SK-N-SH treated with all-trans-retinoic acid at 6 μM for 48 hours (cell line): Measurements from ENCODE around the gene IQGAP3.

Experiments
- ATAC-seq: fragments of 200-7000 bp; cut with Tn5 transposase; 3 replicates; pipeline ENCODE4 v1.9.1; 2020; ENCODE audit warnings: mild to moderate bottlenecking, moderate library complexity
- ARNTL ChIP-seq: fragments of 450-650 bp; formaldehyde crosslinking; IDR thresholded peaks from 2 replicates; pipeline ENCODE4 v1.5.0; 2020; ENCODE audit warnings: low read depth, mild to moderate bottlenecking, moderate library complexity, borderline replicate concordance
- BACH2 ChIP-seq: fragments of 250-450 bp; sonication (Bioruptor Pico); IDR thresholded peaks from 2 replicates; pipeline ENCODE4 v1.9.0; 2021; ENCODE audit warnings: mild to moderate bottlenecking, borderline replicate concordance
- CSDC2 ChIP-seq: fragments of 250-450 bp; sonication (Bioruptor Pico); IDR thresholded peaks from 2 replicates; pipeline ENCODE4 v1.5.0; 2020; ENCODE audit warnings: mild to moderate bottlenecking, moderate library complexity
- ESRRG ChIP-seq: fragments of 250-450 bp; sonication (Bioruptor Pico); IDR thresholded peaks from 2 replicates; pipeline ENCODE4 v1.6.1; 2021; ENCODE audit warnings: mild to moderate bottlenecking
- GLIS3 ChIP-seq: fragments of 250-450 bp; sonication (Bioruptor Pico); IDR thresholded peaks from 2 replicates; pipeline ENCODE4 v1.5.0; 2020; ENCODE audit warnings: mild to moderate bottlenecking, moderate library complexity
- ISL1 ChIP-seq: fragments of 250-450 bp; sonication (Bioruptor Pico); IDR thresholded peaks from 2 replicates; pipeline ENCODE4 v2.1.2; 2022; ENCODE audit warnings: mild to moderate bottlenecking, moderate library complexity
- OSR1 ChIP-seq: fragments of 250-450 bp; sonication (Bioruptor Pico); IDR thresholded peaks from 2 replicates; pipeline ENCODE4 v1.8.0; 2022; ENCODE audit warnings: moderate library complexity, mild to moderate bottlenecking, inconsistent platforms
- PPARA ChIP-seq: fragments of 250-450 bp; sonication (Bioruptor Pico); IDR thresholded peaks from 2 replicates; pipeline ENCODE4 v1.5.0; 2020; ENCODE audit warnings: mild to moderate bottlenecking, borderline replicate concordance
- RARB ChIP-seq: fragments of 250-450 bp; sonication (Bioruptor Pico); IDR thresholded peaks from 2 replicates; pipeline ENCODE4 v1.8.0; 2021; ENCODE audit warnings: mild to moderate bottlenecking, moderate library complexity
- SNAI2 ChIP-seq: fragments of 250-450 bp; sonication (Bioruptor Pico); IDR thresholded peaks from 2 replicates; pipeline ENCODE4 v1.5.0; 2020; ENCODE audit warnings: mild to moderate bottlenecking, moderate library complexity
- TCF4 ChIP-seq: fragments of 250-450 bp; sonication (Bioruptor Pico); IDR thresholded peaks from 2 replicates; pipeline ENCODE4 v1.8.0; 2021; ENCODE audit warnings: mild to moderate bottlenecking, moderate library complexity, borderline replicate concordance
- TOX ChIP-seq: fragments of 250-450 bp; sonication (Bioruptor Pico); IDR thresholded peaks from 2 replicates; pipeline ENCODE4 v1.8.0; 2021; ENCODE audit warnings: mild to moderate bottlenecking, moderate library complexity, borderline replicate concordance
- ZC3H10 ChIP-seq: fragments of 250-450 bp; sonication (Bioruptor Pico); IDR thresholded peaks from 2 replicates; pipeline ENCODE4 v1.5.1; 2021; ENCODE audit warnings: mild to moderate bottlenecking, moderate library complexity
- ZFP3 ChIP-seq: fragments of 250-450 bp; sonication (Bioruptor Pico); IDR thresholded peaks from 2 replicates; pipeline ENCODE4 v1.5.0; 2020; ENCODE audit warnings: mild to moderate bottlenecking, moderate library complexity
- ZFP30 ChIP-seq: fragments of 450-650 bp; formaldehyde crosslinking; IDR thresholded peaks from 2 replicates; pipeline ENCODE4 v1.5.0; 2022; ENCODE audit warnings: mild to moderate bottlenecking, moderate library complexity
- ZNF565 ChIP-seq: fragments of 450-650 bp; formaldehyde crosslinking; conservative IDR thresholded peaks from 2 replicates; pipeline ENCODE4 v1.5.0; 2020; ENCODE audit warnings: low read depth, mild to moderate bottlenecking, moderate library complexity
- ZNF70 ChIP-seq: fragments of 450-650 bp; formaldehyde crosslinking; IDR thresholded peaks from 2 replicates; pipeline ENCODE4 v1.5.0; 2020; ENCODE audit warnings: mild to moderate bottlenecking, moderate library complexity
- ZNF8 ChIP-seq: fragments of 450-650 bp; formaldehyde crosslinking; IDR thresholded peaks from 2 replicates; pipeline ENCODE4 v1.5.0; 2020; ENCODE audit warnings: mild to moderate bottlenecking, moderate library complexity
- TF ChIP-seq, protein P1 (sequence below): fragments of 250-450 bp; sonication (Bioruptor Pico); IDR thresholded peaks from 2 replicates; pipeline ENCODE4 v1.5.1; 2020; ENCODE audit warnings: low read depth, mild to moderate bottlenecking, moderate library complexity
- TF ChIP-seq, protein P2 (sequence below): fragments of 250-450 bp; sonication (Bioruptor Pico); IDR thresholded peaks from 2 replicates; pipeline ENCODE4 v1.8.0; 2021; ENCODE audit warnings: low read depth, mild to moderate bottlenecking, moderate library complexity, borderline replicate concordance
- TF ChIP-seq, protein P3 (sequence below): fragments of 250-450 bp; sonication (Bioruptor Pico); IDR thresholded peaks from 2 replicates; pipeline ENCODE4 v1.8.0; 2020; ENCODE audit warnings: mild to moderate bottlenecking, moderate library complexity, borderline replicate concordance
- TF ChIP-seq, protein P4 (sequence below): fragments of 250-450 bp; sonication (Bioruptor Pico); IDR thresholded peaks from 2 replicates; pipeline ENCODE4 v1.5.0; 2020; ENCODE audit warnings: mild to moderate bottlenecking, moderate library complexity

Gene IQGAP3

DNA sequence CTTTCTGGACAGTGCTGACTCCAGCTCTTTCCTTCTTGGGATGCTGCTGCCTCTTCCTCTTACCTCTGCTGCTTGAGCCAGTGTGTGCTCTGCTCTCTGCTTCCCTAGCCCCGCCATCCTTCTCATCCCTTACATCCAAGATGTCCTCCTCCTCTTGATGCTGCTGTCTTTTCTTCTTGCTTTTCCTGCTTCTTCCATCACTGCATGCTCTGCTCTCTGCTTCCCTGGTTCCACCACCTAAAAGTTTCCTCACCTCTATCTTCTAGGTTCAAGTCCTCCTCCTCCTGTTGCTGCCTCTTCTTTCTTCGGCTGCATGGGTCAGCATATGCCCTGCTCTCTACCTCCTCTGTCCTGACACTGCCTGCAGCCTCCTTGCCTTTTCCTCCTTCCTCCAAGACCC, 22.7 kb upstream of the IQGAP3 start:
- no peak for ATAC-seq
- TF ChIP-seq ZC3H10 (CRISPR knock-in tag) (no peak), ESRRG (CRISPR knock-in tag) (no peak), TOX (CRISPR knock-in tag) (no peak), ARNTL (CRISPR knock-in tag) (no peak), ISL1 (CRISPR knock-in tag) (no peak)
- TF ChIP-seq, protein P1, sequence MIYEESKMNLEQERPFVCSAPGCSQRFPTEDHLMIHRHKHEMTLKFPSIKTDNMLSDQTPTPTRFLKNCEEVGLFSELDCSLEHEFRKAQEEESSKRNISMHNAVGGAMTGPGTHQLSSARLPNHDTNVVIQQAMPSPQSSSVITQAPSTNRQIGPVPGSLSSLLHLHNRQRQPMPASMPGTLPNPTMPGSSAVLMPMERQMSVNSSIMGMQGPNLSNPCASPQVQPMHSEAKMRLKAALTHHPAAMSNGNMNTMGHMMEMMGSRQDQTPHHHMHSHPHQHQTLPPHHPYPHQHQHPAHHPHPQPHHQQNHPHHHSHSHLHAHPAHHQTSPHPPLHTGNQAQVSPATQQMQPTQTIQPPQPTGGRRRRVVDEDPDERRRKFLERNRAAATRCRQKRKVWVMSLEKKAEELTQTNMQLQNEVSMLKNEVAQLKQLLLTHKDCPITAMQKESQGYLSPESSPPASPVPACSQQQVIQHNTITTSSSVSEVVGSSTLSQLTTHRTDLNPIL (CRISPR knock-in tag): no peak
- TF ChIP-seq, protein P2, sequence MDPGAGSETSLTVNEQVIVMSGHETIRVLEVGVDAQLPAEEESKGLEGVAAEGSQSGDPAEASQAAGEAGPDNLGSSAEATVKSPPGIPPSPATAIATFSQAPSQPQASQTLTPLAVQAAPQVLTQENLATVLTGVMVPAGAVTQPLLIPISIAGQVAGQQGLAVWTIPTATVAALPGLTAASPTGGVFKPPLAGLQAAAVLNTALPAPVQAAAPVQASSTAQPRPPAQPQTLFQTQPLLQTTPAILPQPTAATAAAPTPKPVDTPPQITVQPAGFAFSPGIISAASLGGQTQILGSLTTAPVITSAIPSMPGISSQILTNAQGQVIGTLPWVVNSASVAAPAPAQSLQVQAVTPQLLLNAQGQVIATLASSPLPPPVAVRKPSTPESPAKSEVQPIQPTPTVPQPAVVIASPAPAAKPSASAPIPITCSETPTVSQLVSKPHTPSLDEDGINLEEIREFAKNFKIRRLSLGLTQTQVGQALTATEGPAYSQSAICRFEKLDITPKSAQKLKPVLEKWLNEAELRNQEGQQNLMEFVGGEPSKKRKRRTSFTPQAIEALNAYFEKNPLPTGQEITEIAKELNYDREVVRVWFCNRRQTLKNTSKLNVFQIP: no peak

DNA sequence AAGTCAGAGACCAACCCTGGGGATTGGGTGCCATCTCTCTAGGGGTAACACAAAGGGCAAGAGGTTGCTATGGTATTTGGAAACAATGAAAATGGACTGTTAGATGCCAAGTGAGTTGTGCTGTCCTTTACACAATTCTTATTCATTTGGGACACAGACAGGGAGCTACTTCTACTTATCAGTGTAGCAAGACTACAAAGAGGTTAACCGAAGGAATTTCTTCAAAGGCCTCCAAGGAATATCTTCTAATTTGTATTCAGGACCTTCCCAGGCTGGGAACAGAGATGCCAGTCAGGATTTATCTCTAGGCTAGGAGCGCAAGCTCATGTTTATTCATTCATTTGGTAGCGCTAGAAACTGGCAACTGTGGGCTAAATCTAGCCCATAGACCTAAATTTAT, 21.8 kb upstream of the IQGAP3 start:
- TF ChIP-seq PPARA (CRISPR knock-in tag): no peak
- no peak for TF ChIP-seq CSDC2 (CRISPR knock-in tag)
- no peak for TF ChIP-seq TCF4
- TF ChIP-seq, protein P1 (CRISPR knock-in tag): no peak
- TF ChIP-seq ZNF8 (CRISPR knock-in tag): no peak
- no peak for TF ChIP-seq RARB (CRISPR knock-in tag)
- TF ChIP-seq, protein P3, sequence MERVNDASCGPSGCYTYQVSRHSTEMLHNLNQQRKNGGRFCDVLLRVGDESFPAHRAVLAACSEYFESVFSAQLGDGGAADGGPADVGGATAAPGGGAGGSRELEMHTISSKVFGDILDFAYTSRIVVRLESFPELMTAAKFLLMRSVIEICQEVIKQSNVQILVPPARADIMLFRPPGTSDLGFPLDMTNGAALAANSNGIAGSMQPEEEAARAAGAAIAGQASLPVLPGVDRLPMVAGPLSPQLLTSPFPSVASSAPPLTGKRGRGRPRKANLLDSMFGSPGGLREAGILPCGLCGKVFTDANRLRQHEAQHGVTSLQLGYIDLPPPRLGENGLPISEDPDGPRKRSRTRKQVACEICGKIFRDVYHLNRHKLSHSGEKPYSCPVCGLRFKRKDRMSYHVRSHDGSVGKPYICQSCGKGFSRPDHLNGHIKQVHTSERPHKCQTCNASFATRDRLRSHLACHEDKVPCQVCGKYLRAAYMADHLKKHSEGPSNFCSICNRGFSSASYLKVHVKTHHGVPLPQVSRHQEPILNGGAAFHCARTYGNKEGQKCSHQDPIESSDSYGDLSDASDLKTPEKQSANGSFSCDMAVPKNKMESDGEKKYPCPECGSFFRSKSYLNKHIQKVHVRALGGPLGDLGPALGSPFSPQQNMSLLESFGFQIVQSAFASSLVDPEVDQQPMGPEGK (CRISPR knock-in tag): no peak
- no peak for TF ChIP-seq ZC3H10 (CRISPR knock-in tag)
- no peak for TF ChIP-seq ZFP3 (CRISPR knock-in tag)
- TF ChIP-seq ZNF565 (CRISPR knock-in tag): no peak
- no peak for ATAC-seq

DNA sequence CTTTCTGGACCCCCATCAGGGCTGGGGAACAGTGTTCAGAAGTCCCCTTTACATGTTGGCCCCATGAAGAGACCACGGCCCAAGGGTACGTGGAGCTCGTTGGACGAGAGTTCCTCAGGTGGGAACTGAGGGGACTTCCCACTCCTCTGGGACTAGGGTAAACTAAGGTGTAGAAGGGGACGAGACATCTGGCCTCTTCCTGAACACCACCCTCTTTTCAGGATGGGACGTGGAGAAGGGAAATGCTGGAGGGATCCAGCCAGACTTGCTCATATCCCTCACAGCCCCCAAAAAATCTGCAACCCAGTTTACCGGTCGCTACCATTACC, 21.3 kb upstream of the IQGAP3 start:
- TF ChIP-seq OSR1 (CRISPR knock-in tag) (no peak), ESRRG (CRISPR knock-in tag) (no peak), ZNF8 (CRISPR knock-in tag) (no peak), ZNF565 (CRISPR knock-in tag) (no peak), TOX (CRISPR knock-in tag) (no peak), PPARA (CRISPR knock-in tag) (no peak), ZC3H10 (CRISPR knock-in tag) (no peak), SNAI2 (CRISPR knock-in tag) (no peak), CSDC2 (CRISPR knock-in tag) (no peak), RARB (CRISPR knock-in tag) (no peak), ZFP3 (CRISPR knock-in tag) (no peak), ISL1 (CRISPR knock-in tag) (no peak), ZFP30 (no peak), GLIS3 (no peak), ZNF70 (no peak), BACH2 (CRISPR knock-in tag) (no peak), TCF4 (no peak)
- TF ChIP-seq, protein P1 (CRISPR knock-in tag): no peak
- TF ChIP-seq, protein P2: no peak
- TF ChIP-seq, protein P4, sequence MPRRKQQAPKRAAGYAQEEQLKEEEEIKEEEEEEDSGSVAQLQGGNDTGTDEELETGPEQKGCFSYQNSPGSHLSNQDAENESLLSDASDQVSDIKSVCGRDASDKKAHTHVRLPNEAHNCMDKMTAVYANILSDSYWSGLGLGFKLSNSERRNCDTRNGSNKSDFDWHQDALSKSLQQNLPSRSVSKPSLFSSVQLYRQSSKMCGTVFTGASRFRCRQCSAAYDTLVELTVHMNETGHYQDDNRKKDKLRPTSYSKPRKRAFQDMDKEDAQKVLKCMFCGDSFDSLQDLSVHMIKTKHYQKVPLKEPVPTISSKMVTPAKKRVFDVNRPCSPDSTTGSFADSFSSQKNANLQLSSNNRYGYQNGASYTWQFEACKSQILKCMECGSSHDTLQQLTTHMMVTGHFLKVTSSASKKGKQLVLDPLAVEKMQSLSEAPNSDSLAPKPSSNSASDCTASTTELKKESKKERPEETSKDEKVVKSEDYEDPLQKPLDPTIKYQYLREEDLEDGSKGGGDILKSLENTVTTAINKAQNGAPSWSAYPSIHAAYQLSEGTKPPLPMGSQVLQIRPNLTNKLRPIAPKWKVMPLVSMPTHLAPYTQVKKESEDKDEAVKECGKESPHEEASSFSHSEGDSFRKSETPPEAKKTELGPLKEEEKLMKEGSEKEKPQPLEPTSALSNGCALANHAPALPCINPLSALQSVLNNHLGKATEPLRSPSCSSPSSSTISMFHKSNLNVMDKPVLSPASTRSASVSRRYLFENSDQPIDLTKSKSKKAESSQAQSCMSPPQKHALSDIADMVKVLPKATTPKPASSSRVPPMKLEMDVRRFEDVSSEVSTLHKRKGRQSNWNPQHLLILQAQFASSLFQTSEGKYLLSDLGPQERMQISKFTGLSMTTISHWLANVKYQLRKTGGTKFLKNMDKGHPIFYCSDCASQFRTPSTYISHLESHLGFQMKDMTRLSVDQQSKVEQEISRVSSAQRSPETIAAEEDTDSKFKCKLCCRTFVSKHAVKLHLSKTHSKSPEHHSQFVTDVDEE (CRISPR knock-in tag): no peak
- ATAC-seq: no peak
